SU-DHL-6 (cell line): Measurements from ENCODE around the gene SLC15A2.
"Not testable (repeated sequence)": the region's sequence is repeated elsewhere in the genome, so short reads cannot be mapped to it uniquely, and the experiment has no call there.

Experiments
- H2AFZ ChIP-seq: fragments of 200-600 bp; sonication (generic); 2 replicates; pipeline ENCODE4 v1.6.1; 2014; ENCODE audit warnings: low read depth, mild to moderate bottlenecking, moderate library complexity, mixed read lengths, antibody characterized with exemption, low read length; ENCODE audit not compliant: severe bottlenecking
- H3F3A ChIP-seq: fragments of 200-600 bp; shearing (Covaris generic); 2 replicates; pipeline ENCODE4 v1.6.0; 2016; ENCODE audit warnings: antibody characterized with exemption, mild to moderate bottlenecking; ENCODE audit not compliant: insufficient read depth
- H3K27ac ChIP-seq: fragments of 200-600 bp; sonication (generic); 2 replicates; pipeline ENCODE4 v1.5.1; 2016; ENCODE audit warnings: low read depth, mild to moderate bottlenecking, low read length, moderate library complexity, mixed read lengths
- H3K27me3 ChIP-seq: fragments of 200-600 bp; sonication (generic), shearing (Covaris generic); 2 replicates; pipeline ENCODE4 v1.6.0; 2014; ENCODE audit warnings: mild to moderate bottlenecking, low read length
- H3K36me3 ChIP-seq: fragments of 200-600 bp; sonication (generic); 2 replicates; pipeline ENCODE4 v1.6.1; 2014; ENCODE audit warnings: mild to moderate bottlenecking, low read length, mixed read lengths
- H3K4me2 ChIP-seq: fragments of 300-600, 200-600 bp; shearing (Covaris generic), sonication (generic); 2 replicates; pipeline ENCODE4 v1.6.0; 2014; ENCODE audit warnings: low read length, low read depth, mild to moderate bottlenecking; ENCODE audit not compliant: poor library complexity, severe bottlenecking
- H3K4me3 ChIP-seq: fragments of 200-600 bp; sonication (generic); 2 replicates; pipeline ENCODE4 v1.5.1; 2014; ENCODE audit warnings: antibody characterized with exemption, low read length, mild to moderate bottlenecking, mixed read lengths; ENCODE audit not compliant: insufficient read depth, poor library complexity, severe bottlenecking
- H3K79me2 ChIP-seq: fragments of 200-600 bp; sonication (generic); 2 replicates; pipeline ENCODE4 v1.6.1; 2014; ENCODE audit warnings: mild to moderate bottlenecking, low read length, moderate library complexity; ENCODE audit not compliant: insufficient read depth
- H3K9ac ChIP-seq: fragments of 200-600 bp; sonication (generic); 2 replicates; pipeline ENCODE4 v1.7.0; 2014; ENCODE audit warnings: mild to moderate bottlenecking, low read length
- H3K9me2 ChIP-seq: fragments of 200-600 bp; sonication (generic); replicated peaks from 2 replicates; pipeline ENCODE4 v1.6.1; 2014; ENCODE audit warnings: low read length; ENCODE audit not compliant: insufficient read depth
- H3K9me3 ChIP-seq: fragments of 200-600 bp; sonication (generic); 2 replicates; pipeline ENCODE4 v1.6.1; 2014; ENCODE audit warnings: low read length, mixed read lengths; ENCODE audit not compliant: insufficient read depth
- H4K20me1 ChIP-seq: fragments of 200-600 bp; sonication (generic); 2 replicates; pipeline ENCODE4 v1.6.1; 2014; ENCODE audit warnings: low read depth, mild to moderate bottlenecking, antibody characterized with exemption, low read length, moderate library complexity, mixed read lengths
- EZH2phosphoT487 ChIP-seq: fragments of 200-600 bp; sonication (generic), shearing (Covaris generic); conservative IDR thresholded peaks from 2 replicates; pipeline ENCODE4 v1.6.1; 2018; ENCODE audit warnings: mild to moderate bottlenecking, antibody characterized with exemption, low read length, moderate library complexity, mixed read lengths
- TF ChIP-seq, protein P1 (sequence below): fragments of 200-600 bp; sonication (generic); IDR thresholded peaks from one replicate; pipeline ENCODE4 v1.5.1; 2017; ENCODE audit warnings: antibody characterized with exemption, mild to moderate bottlenecking, low read length, moderate library complexity; ENCODE audit not compliant: insufficient read depth, poor library complexity, severe bottlenecking

SLC15A2 gene

DNA sequence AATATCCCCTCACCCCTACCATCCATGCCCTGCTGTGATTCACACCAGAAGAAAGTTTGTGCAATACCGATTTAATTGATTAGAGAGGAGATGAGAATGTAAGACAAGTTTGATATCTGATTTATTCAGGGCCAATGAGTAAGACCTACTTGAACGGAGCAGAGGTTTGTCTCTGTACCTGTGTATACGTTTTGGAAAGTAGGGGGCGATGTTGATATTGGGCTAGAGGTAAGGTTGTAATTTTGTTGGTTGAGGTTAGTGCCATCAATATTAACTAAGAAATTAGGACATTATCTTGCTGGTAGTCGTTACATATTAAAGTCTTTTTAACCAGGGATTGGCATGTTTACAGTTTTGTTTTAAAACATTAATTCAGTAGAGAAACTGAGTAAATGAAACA lies 38.6 kb upstream of the SLC15A2 start:
- peaks cover 70% of the 10 kb centered on the region for H3K79me2 ChIP-seq
- H4K20me1 ChIP-seq: no peaks in the 10 kb centered on the region; the same call in 1 of the 2 replicates
- H3K36me3 ChIP-seq: peaks cover 48% of the 10 kb centered on the region

DNA sequence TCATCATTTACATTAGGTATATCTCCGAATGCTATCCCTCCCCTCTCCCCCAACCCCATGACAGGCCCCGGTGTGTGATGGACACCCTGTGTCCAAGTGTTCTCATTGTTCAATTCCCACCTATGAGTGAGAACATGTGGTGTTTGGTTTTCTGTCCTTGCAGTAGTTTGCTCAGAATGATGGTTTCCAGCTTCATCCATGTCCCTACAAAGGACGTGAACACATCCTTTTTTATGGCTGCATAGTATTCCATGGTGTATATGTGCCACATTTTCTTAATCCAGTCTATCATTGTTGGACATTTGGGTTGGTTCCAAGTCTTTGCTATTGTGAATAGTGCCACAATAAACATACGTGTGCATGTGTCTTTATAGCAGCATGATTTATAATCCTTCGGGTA lies 36.4 kb upstream of the SLC15A2 start:
- H3K9ac ChIP-seq, H2AFZ ChIP-seq, H3K27me3 ChIP-seq: not testable (repeated sequence)

More for the DNA sequence above, 38.6 kb upstream of the SLC15A2 start:
- no peak overlapping the region for H3K27ac ChIP-seq
- H3K9ac ChIP-seq: no peak overlapping the region
- H3K4me3 ChIP-seq: no peak overlapping the region
- H3F3A ChIP-seq: peaks cover 13% of the 10 kb centered on the region; the same call in 1 of the 2 replicates
- H3K27me3 ChIP-seq: no peaks in the 10 kb centered on the region
- no peaks in the 10 kb centered on the region for H3K9me3 ChIP-seq
- H2AFZ ChIP-seq: no peak overlapping the region
- H3K4me2 ChIP-seq: no peak overlapping the region
- no peaks in the 10 kb centered on the region for H3K9me2 ChIP-seq
- TF ChIP-seq EZH2phosphoT487: no peak
- TF ChIP-seq, protein P1, sequence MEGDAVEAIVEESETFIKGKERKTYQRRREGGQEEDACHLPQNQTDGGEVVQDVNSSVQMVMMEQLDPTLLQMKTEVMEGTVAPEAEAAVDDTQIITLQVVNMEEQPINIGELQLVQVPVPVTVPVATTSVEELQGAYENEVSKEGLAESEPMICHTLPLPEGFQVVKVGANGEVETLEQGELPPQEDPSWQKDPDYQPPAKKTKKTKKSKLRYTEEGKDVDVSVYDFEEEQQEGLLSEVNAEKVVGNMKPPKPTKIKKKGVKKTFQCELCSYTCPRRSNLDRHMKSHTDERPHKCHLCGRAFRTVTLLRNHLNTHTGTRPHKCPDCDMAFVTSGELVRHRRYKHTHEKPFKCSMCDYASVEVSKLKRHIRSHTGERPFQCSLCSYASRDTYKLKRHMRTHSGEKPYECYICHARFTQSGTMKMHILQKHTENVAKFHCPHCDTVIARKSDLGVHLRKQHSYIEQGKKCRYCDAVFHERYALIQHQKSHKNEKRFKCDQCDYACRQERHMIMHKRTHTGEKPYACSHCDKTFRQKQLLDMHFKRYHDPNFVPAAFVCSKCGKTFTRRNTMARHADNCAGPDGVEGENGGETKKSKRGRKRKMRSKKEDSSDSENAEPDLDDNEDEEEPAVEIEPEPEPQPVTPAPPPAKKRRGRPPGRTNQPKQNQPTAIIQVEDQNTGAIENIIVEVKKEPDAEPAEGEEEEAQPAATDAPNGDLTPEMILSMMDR: peak; percentile 19

DNA sequence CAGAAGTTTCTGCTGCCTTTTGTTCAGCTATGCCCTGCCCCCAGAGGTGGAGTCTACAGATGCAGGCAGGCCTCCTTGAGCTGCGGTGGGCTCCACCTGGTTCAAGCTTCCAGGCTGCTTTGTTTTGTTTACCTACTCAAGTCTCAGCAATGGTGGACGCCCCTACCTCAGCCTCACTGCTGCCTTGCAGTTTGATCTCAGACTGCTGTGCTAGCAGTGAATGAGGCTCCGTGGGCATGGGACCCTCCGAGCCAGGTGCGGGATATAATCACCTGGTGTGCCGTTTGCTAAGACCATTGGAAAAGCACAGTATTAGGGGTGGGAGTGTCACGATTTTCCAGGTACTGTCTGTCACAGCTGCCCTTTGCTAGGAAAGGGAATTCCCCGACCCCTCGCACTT lies 31.0 kb upstream of the SLC15A2 start:
- not testable (repeated sequence) for H3K4me2 ChIP-seq, H3F3A ChIP-seq, H3K9ac ChIP-seq, H2AFZ ChIP-seq, H3K4me3 ChIP-seq, H3K27me3 ChIP-seq, H4K20me1 ChIP-seq, H3K27ac ChIP-seq, H3K9me3 ChIP-seq, H3K9me2 ChIP-seq
- H3K79me2 ChIP-seq: peaks cover 30% of the 10 kb centered on the region
- H3K36me3 ChIP-seq: peaks cover 28% of the 10 kb centered on the region

More for the DNA sequence above, 36.4 kb upstream of the SLC15A2 start:
- H3K36me3 ChIP-seq: peaks cover 36% of the 10 kb centered on the region
- not testable (repeated sequence) for H3K4me3 ChIP-seq, H3K9me2 ChIP-seq, H3F3A ChIP-seq, H4K20me1 ChIP-seq, H3K27ac ChIP-seq, H3K9me3 ChIP-seq, H3K4me2 ChIP-seq
- peaks cover 50% of the 10 kb centered on the region for H3K79me2 ChIP-seq

DNA sequence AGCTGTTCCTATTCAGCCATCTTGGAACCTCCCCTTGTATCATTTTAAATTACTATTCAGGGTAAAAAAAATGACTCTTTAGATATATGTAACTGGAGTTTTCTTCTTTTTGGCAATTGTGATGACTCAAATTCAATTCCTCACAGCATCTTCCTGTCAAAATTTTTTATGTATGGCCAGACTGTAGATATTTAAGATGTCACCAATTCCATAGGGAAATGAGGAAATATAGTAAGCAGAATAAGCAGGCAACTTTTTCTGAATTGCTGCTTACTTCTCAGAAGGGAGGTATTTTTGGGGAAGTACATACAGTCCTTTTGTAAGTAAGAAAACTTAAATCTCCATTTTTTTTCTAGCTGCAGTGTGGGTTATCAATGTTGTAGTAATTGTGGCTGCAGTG lies 30.4 kb upstream of the SLC15A2 start:
- Histone ChIP-seq H3K9me2 (no peaks in the 10 kb centered on the region), H3K9me3 (no peaks in the 10 kb centered on the region), H3K27ac (no peak overlapping the region), H2AFZ (no peak overlapping the region), H3K27me3 (no peaks in the 10 kb centered on the region), H3K9ac (no peak overlapping the region), H3K4me3 (no peak overlapping the region), H3K79me2 (peaks cover 26% of the 10 kb centered on the region), H3K36me3 (peaks cover 28% of the 10 kb centered on the region), H3K4me2 (no peak overlapping the region), H3F3A (0 out of 2 replicates have a peak, but pooled peaks cover 5% of the 10 kb centered on the region), H4K20me1 (no peaks in the 10 kb centered on the region)
- TF ChIP-seq, protein P1: no peak
- no peak for TF ChIP-seq EZH2phosphoT487
